ENCODE measurements around the gene SYNDIG1.

The SYNDIG1 gene

DNA sequence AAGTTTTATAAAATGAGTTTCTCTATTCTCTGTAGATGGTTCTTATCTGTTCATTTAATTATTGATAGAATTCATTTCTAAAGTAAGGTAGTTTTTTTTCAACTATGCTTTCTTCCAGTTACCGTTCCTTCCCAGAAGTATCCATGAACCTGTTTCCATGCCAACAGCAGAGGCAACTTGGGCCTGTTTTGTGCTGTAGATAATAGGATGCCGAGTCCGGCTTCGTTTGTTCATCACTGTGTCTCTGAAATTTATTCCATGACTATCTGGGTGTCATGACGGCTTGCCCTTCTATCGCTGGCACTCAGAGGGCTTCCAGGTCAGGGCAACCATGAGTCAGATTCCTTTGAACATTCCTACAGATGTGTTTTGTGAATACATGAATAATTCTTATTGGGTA is 190.4 kb downstream of the SYNDIG1 start:
- Mint-ChIP-seq H3K27me3 (no peaks in the 10 kb centered on the region), H3K4me3 (no peak overlapping the region), H3K36me3 (ENCODE audit: low read depth) (no peaks in the 10 kb centered on the region), H3K27ac (no peak overlapping the region), H3K4me1 (ENCODE audit: low read depth) (no peaks in the 10 kb centered on the region), H3K9me3 (no peaks in the 10 kb centered on the region)
- no peak for DNase-seq

- no peaks in the 10 kb centered on the region for H3K36me3 Mint-ChIP-seq (ENCODE audit: low read depth)
- H3K4me1 Mint-ChIP-seq (ENCODE audit: low read depth), result no peaks in the 10 kb centered on the region
- H3K27ac Mint-ChIP-seq, result no peak overlapping the region
- no peaks in the 10 kb centered on the region for H3K9me3 Mint-ChIP-seq
- DNase-seq, result no peak
- H3K4me3 Mint-ChIP-seq, result no peak overlapping the region
- H3K27me3 Mint-ChIP-seq, result no peaks in the 10 kb centered on the region
These were observed 191.2 kb downstream of the SYNDIG1 start for GRCh38 chr20:24660651-24661050.

DNA sequence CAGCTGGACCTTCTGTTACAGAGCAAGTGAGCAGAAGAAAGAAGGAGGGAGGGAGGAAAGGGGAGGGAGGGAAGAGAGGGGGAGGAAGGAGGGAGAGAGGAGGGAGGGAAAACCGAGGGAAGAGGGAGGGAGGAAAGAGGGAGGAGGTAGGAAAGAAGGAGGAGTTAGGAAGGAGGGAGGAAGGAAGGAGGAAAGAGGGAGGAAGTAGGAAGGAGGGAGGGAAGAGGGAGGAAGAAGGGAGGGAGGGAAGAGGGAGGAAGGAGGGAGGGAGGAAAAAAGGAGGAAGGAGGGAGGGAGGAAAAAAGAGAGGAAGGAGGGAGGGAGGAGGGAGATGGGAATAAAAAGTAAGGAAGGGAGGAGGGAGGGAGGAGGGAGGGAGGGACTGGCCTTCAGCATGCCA is 191.8 kb downstream of the SYNDIG1 start:
- Mint-ChIP-seq H3K36me3 (ENCODE audit: low read depth) (no peaks in the 10 kb centered on the region), H3K4me3 (no peak overlapping the region), H3K4me1 (ENCODE audit: low read depth) (no peaks in the 10 kb centered on the region), H3K9me3 (no peaks in the 10 kb centered on the region), H3K27me3 (no peaks in the 10 kb centered on the region), H3K27ac (no peak overlapping the region)
- DNase-seq, result no peak

DNA sequence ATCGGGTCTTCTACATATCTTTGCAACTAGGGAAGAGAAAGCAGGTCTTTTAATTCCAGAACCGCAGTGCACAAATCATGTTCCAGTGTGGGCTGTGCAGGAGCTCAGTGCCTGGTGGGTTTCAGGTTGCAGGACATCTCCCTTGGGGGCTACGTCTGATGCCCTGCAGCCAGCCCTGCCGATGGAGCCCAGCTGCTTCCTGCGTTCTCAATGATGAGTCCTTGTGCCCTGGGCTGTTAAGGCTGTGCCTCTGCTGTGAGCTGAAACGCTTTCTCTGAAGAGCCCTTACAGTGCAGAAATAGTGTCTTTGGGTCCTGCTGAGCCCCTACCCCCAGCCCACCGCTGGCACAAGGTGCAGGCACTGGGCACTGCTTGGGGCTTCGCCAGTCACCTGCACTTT is 192.9 kb downstream of the SYNDIG1 start:
- Mint-ChIP-seq H3K9me3 (no peaks in the 10 kb centered on the region), H3K27me3 (no peaks in the 10 kb centered on the region), H3K36me3 (ENCODE audit: low read depth) (no peaks in the 10 kb centered on the region), H3K4me1 (ENCODE audit: low read depth) (no peaks in the 10 kb centered on the region), H3K27ac (no peak overlapping the region), H3K4me3 (no peak overlapping the region)
- no peak for DNase-seq

GRCh38 chr20:24662752-24663365 is 193.4 kb downstream of the SYNDIG1 start:
- no peaks in the 10 kb centered on the region for H3K36me3 Mint-ChIP-seq (ENCODE audit: low read depth)
- H3K27ac Mint-ChIP-seq, result no peak overlapping the region
- DNase-seq, result no peak
- no peaks in the 10 kb centered on the region for H3K4me1 Mint-ChIP-seq (ENCODE audit: low read depth)
- no peak overlapping the region for H3K4me3 Mint-ChIP-seq
- H3K27me3 Mint-ChIP-seq, result no peaks in the 10 kb centered on the region
- H3K9me3 Mint-ChIP-seq, result no peaks in the 10 kb centered on the region

DNA sequence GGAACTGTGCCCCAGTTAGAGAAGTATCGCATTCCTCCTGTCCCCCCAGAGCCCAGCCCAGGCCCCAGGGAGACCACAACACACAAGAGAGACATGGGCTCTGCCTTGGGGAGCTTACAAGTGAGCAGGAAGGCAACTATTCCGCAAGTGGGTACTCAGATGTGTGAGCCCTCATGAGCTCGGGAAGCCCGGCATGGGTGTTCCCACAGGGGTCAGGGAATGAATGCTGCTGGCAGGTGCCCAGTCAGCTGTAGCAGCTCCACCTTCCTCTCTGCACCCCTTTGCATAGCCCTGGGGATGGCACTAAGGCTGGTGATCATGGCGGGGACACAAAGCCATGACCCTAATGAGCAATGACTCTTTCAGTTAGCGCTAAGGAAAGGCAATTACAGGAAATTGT is 194.1 kb downstream of the SYNDIG1 start:
- no peak for DNase-seq
- H3K4me1 Mint-ChIP-seq (ENCODE audit: low read depth), result no peaks in the 10 kb centered on the region
- H3K27me3 Mint-ChIP-seq, result no peaks in the 10 kb centered on the region
- H3K27ac Mint-ChIP-seq, result no peak overlapping the region
- no peak overlapping the region for H3K4me3 Mint-ChIP-seq
- no peaks in the 10 kb centered on the region for H3K36me3 Mint-ChIP-seq (ENCODE audit: low read depth)
- H3K9me3 Mint-ChIP-seq, result no peaks in the 10 kb centered on the region

DNA sequence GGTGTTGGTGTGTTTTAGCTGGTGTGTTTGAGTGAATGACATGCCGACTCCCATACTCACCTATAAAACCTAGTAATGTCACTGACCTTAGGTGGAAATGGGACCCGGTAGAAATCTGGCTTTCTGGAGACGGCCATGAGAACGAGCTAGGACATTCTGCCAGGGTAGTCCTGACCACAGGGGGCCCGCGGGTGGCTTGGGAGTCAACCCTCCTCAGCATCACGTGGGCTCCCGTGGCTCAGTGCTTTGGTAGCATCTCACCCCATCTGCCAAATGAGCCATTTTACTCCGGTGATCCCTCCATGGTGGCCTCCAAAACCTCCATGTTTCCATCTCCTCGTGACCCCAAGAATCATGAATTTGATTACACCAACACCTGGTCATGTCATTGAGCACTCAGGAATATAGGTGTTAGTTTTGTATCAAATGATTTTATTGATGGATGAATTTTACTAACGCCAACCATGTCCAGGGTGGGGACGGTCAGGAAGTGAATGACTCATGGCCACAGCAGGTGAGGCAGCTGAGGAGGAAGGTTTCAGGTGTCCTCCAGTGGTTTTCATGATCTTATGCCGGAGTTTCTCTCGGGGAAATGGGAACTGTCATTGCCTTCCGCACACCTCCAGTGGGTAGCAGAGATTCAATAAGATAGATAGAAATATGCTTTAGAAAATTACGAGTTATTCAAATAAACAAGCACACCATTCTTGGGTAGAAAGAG is 195.0 kb downstream of the SYNDIG1 start:
- Mint-ChIP-seq H3K9me3 (no peaks in the 10 kb centered on the region), H3K27ac (no peak overlapping the region), H3K27me3 (no peaks in the 10 kb centered on the region), H3K36me3 (ENCODE audit: low read depth) (no peaks in the 10 kb centered on the region), H3K4me3 (no peak overlapping the region), H3K4me1 (ENCODE audit: low read depth) (no peaks in the 10 kb centered on the region)
- DNase-seq, result no peak

GRCh38 chr20:24665196-24665595 is 195.8 kb downstream of the SYNDIG1 start:
- no peak overlapping the region for H3K4me3 Mint-ChIP-seq
- H3K27ac Mint-ChIP-seq, result no peak overlapping the region
- H3K9me3 Mint-ChIP-seq, result no peaks in the 10 kb centered on the region
- no peaks in the 10 kb centered on the region for H3K27me3 Mint-ChIP-seq
- H3K4me1 Mint-ChIP-seq (ENCODE audit: low read depth), result no peaks in the 10 kb centered on the region
- DNase-seq, result no peak
- H3K36me3 Mint-ChIP-seq (ENCODE audit: low read depth), result no peaks in the 10 kb centered on the region

- Mint-ChIP-seq H3K4me1 (ENCODE audit: low read depth) (no peaks in the 10 kb centered on the region), H3K27me3 (no peaks in the 10 kb centered on the region), H3K9me3 (no peaks in the 10 kb centered on the region), H3K4me3 (no peak overlapping the region), H3K27ac (no peak overlapping the region), H3K36me3 (ENCODE audit: low read depth) (no peaks in the 10 kb centered on the region)
- DNase-seq, result no peak
These were observed 196.3 kb downstream of the SYNDIG1 start for GRCh38 chr20:24665741-24666191.

GRCh38 chr20:24667689-24668383 is 198.4 kb downstream of the SYNDIG1 start:
- Mint-ChIP-seq H3K27ac (no peak overlapping the region), H3K36me3 (ENCODE audit: low read depth) (no peaks in the 10 kb centered on the region), H3K4me1 (ENCODE audit: low read depth) (no peaks in the 10 kb centered on the region), H3K9me3 (no peaks in the 10 kb centered on the region), H3K4me3 (no peak overlapping the region), H3K27me3 (no peaks in the 10 kb centered on the region)
- no peak for DNase-seq

DNA sequence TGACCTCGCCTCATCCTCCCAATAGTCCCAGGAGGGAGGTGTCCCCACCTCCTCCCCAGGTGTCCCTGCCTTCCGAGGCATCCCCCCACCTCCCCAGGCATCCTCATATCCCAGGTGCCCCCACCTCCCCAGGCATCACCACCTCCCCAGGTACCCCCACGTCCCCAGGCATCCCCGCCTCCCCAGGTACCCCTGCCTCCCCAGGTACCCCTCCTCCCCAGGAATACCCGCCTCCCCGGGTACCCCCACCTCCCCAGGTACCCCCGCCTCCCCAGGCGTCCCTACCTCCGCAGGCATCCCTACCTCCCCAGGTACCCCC is 198.9 kb downstream of the SYNDIG1 start:
- no peaks in the 10 kb centered on the region for H3K27me3 Mint-ChIP-seq
- H3K4me3 Mint-ChIP-seq, result no peak overlapping the region
- DNase-seq, result no peak
- no peaks in the 10 kb centered on the region for H3K9me3 Mint-ChIP-seq
- H3K4me1 Mint-ChIP-seq (ENCODE audit: low read depth), result no peaks in the 10 kb centered on the region
- H3K27ac Mint-ChIP-seq, result no peak overlapping the region
- no peaks in the 10 kb centered on the region for H3K36me3 Mint-ChIP-seq (ENCODE audit: low read depth)

- no peaks in the 10 kb centered on the region for H3K9me3 Mint-ChIP-seq
- H3K4me3 Mint-ChIP-seq, result no peak overlapping the region
- no peak overlapping the region for H3K27ac Mint-ChIP-seq
- DNase-seq, result no peak
- H3K36me3 Mint-ChIP-seq (ENCODE audit: low read depth), result no peaks in the 10 kb centered on the region
- no peaks in the 10 kb centered on the region for H3K4me1 Mint-ChIP-seq (ENCODE audit: low read depth)
- H3K27me3 Mint-ChIP-seq, result no peaks in the 10 kb centered on the region
These were observed 199.4 kb downstream of the SYNDIG1 start for GRCh38 chr20:24668791-24669190.

DNA sequence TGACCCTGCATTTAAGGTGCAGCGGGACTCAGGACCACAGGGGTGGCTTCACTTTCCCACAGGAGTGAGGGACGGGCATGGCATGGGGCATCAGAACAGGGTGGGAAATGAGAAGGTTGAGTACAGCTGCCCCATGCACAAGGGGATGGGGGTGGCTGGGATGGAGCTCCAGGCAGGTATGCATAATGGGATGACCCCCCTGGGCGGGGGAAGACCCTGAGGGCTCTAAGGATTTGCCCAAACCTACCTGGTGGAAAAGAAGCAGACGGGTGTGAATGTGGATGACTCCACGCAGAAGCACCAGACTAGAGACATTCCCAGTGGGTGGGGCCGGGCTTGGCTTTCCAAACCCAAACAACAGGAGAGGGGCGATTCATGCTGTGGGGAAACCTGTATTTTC is 200.3 kb downstream of the SYNDIG1 start:
- no peaks in the 10 kb centered on the region for H3K27me3 Mint-ChIP-seq
- no peaks in the 10 kb centered on the region for H3K36me3 Mint-ChIP-seq (ENCODE audit: low read depth)
- no peaks in the 10 kb centered on the region for H3K9me3 Mint-ChIP-seq
- DNase-seq, result no peak
- H3K4me1 Mint-ChIP-seq (ENCODE audit: low read depth), result no peaks in the 10 kb centered on the region
- H3K4me3 Mint-ChIP-seq, result no peak overlapping the region
- no peak overlapping the region for H3K27ac Mint-ChIP-seq

DNA sequence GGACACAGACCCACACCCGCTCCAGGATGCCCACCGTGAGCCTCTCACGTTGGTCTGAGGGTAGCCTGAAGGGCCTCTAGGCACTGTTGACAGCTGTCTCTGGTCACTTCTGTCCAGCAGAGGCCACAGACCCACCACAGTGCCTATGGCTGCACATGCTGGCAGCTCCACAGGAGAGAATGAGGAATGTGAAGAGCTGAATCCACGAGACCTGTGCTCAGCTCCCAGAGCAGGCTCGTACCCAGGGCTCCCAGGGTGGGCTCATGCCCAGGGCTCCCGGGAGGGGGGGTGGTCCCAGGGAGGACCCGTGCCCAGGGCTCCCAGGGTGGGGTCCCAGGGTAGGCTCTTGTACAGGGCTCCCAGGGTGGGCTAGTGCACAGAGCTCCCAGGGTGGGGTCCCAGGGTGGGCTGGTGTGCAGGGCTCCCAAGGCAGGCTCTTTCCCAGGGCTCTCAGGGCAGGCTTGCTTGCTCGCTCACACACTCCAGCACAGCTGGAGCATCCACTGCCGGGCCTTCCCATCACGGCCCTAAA is 201.0 kb downstream of the SYNDIG1 start:
- Mint-ChIP-seq H3K36me3 (ENCODE audit: low read depth) (no peaks in the 10 kb centered on the region), H3K4me1 (ENCODE audit: low read depth) (no peaks in the 10 kb centered on the region), H3K27ac (no peak overlapping the region), H3K4me3 (no peak overlapping the region), H3K9me3 (no peaks in the 10 kb centered on the region), H3K27me3 (no peaks in the 10 kb centered on the region)
- DNase-seq, result no peak

GRCh38 chr20:24670981-24671380 is 201.6 kb downstream of the SYNDIG1 start:
- no peak overlapping the region for H3K4me3 Mint-ChIP-seq
- no peaks in the 10 kb centered on the region for H3K27me3 Mint-ChIP-seq
- H3K27ac Mint-ChIP-seq, result no peak overlapping the region
- H3K9me3 Mint-ChIP-seq, result no peaks in the 10 kb centered on the region
- no peak for DNase-seq
- H3K4me1 Mint-ChIP-seq (ENCODE audit: low read depth), result no peaks in the 10 kb centered on the region
- H3K36me3 Mint-ChIP-seq (ENCODE audit: low read depth), result no peaks in the 10 kb centered on the region

All from activated T-cell treated with anti-CD3 and anti-CD28 coated beads, Interleukin-2, amount 50 U/mL, for 24 hours (primary cell).